SU-DHL-6 (cell line): ENCODE measurements around the gene RARG.

ENCODE experiments used
- CTCF ChIP-seq: fragments of 200-600 bp; sonication (generic); IDR thresholded peaks from one replicate; pipeline ENCODE4 v1.5.1; 2017; ENCODE audit warnings: antibody characterized with exemption, mild to moderate bottlenecking, low read length, moderate library complexity; ENCODE audit not compliant: insufficient read depth, poor library complexity, severe bottlenecking
- EZH2phosphoT487 ChIP-seq: fragments of 200-600 bp; sonication (generic), shearing (Covaris generic); conservative IDR thresholded peaks from 2 replicates; pipeline ENCODE4 v1.6.1; 2018; ENCODE audit warnings: mild to moderate bottlenecking, antibody characterized with exemption, low read length, moderate library complexity, mixed read lengths

- TF ChIP-seq CTCF (no peak), EZH2phosphoT487 (no peak)
These were observed 34.9 kb downstream of the RARG start for GRCh38 chr12:53197011-53197640.
